ENCODE measurements around the gene EXOC2.

DNA sequence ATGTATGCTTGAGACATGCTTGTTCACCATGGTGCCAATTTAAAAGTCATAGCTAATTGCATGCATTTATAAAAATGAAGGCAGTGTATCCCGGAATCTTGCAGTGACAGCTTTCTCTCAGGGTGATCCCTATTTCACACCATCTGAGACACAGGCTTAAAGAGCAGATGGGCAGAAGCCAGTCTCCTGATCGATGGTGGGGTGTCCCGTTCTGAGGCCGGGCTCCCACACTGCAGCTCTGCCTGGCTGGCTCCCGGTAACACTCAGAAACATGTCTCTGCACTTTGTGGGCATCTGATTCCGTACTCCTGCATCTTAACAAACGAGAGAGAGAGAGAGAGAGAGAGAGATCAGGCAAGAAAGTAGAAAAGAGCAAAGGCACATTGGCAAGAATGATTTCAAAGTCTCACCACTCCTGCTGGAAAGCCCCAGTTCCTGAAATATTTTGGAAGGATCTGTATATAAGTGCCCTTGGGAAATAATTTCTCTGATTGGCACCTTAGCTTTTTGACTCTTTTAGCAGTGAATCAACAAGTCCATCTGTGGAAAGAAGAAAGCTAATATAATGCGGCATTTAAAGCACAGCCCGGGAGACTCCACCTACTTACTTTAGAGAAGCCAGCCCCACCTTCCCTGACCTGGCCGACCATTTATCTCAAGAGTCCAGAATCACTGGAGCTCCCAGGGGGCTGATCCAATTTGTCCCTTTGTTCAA is 36.8 kb upstream of the EXOC2 start:
- TF ChIP-seq POLR2A (IDR thresholded peaks at IDR 0.05) = no peak
- TF ChIP-seq, protein P1, sequence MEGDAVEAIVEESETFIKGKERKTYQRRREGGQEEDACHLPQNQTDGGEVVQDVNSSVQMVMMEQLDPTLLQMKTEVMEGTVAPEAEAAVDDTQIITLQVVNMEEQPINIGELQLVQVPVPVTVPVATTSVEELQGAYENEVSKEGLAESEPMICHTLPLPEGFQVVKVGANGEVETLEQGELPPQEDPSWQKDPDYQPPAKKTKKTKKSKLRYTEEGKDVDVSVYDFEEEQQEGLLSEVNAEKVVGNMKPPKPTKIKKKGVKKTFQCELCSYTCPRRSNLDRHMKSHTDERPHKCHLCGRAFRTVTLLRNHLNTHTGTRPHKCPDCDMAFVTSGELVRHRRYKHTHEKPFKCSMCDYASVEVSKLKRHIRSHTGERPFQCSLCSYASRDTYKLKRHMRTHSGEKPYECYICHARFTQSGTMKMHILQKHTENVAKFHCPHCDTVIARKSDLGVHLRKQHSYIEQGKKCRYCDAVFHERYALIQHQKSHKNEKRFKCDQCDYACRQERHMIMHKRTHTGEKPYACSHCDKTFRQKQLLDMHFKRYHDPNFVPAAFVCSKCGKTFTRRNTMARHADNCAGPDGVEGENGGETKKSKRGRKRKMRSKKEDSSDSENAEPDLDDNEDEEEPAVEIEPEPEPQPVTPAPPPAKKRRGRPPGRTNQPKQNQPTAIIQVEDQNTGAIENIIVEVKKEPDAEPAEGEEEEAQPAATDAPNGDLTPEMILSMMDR (IDR thresholded peaks at IDR 0.05) = no peak

Measured in Peyer's patch (tissue), 4 donors.